GM18519 (cell line): ENCODE results near the gene NPIPB5.
"Not testable (repeated sequence)": the region's sequence is repeated elsewhere in the genome, so short reads cannot be mapped to it uniquely, and the experiment has no call there.

Experiments used
- ATAC-seq: cut with Tn5 transposase; IDR thresholded peaks from one replicate; pipeline ENCODE4 v1.9.1; 2021; ENCODE audit warnings: mild to moderate bottlenecking, moderate library complexity; ENCODE audit not compliant: unreplicated experiment, low FRiP score

Gene NPIPB5

GRCh38 chr16:22510591-22510990, at the start of gene NPIPB5:
Gene NPIPB5 (plus strand): TSS chr16:22510891. CDS start chr16:22513802, 2,911 bp downstream.
- not testable (repeated sequence) for ATAC-seq

- not testable (repeated sequence) for ATAC-seq
These were observed 41.8 kb upstream of the NPIPB5 start for GRCh38 chr16:22468846-22469245.

- not testable (repeated sequence) for ATAC-seq
These were observed 27.3 kb downstream of the NPIPB5 start for GRCh38 chr16:22537996-22538395.

GRCh38 chr16:22544809-22545208, 34.1 kb downstream of the NPIPB5 start:
- not testable (repeated sequence) for ATAC-seq

GRCh38 chr16:22546630-22547029, 35.9 kb downstream of the NPIPB5 start:
- ATAC-seq = not testable (repeated sequence)

GRCh38 chr16:22547170-22547765, 36.6 kb downstream of the NPIPB5 start:
- not testable (repeated sequence) for ATAC-seq

GRCh38 chr16:22549853-22550252, 39.2 kb downstream of the NPIPB5 start:
- ATAC-seq = not testable (repeated sequence)

GRCh38 chr16:22551143-22551542, 40.5 kb downstream of the NPIPB5 start:
- ATAC-seq = not testable (repeated sequence)

GRCh38 chr16:22551651-22552050, 41.0 kb downstream of the NPIPB5 start:
- not testable (repeated sequence) for ATAC-seq

- ATAC-seq = not testable (repeated sequence)
These were observed 46.1 kb downstream of the NPIPB5 start for GRCh38 chr16:22556759-22557158.
